ENCODE measurements around the gene AMOT.

Gene AMOT

DNA sequence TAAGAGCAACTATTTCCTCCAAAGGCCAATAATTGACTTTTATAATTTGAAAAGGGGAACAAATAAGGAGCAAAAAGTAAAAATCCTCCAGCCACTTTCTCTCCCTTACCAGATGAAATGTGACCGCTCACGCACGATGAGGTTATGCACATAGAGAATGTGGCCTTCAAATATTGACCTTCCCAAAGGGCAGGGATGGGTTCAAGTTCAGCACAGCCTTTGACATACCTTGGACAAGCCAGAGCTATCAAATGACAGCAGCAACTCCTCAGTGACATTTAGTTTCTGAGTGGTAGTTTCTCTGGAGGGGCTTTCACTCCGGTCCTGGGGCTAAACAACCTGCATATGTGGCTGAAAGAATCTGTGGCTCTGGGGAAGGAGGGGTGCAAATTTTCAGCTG is 50.7 kb downstream of the AMOT start:
- no peak for DNase-seq

DNA sequence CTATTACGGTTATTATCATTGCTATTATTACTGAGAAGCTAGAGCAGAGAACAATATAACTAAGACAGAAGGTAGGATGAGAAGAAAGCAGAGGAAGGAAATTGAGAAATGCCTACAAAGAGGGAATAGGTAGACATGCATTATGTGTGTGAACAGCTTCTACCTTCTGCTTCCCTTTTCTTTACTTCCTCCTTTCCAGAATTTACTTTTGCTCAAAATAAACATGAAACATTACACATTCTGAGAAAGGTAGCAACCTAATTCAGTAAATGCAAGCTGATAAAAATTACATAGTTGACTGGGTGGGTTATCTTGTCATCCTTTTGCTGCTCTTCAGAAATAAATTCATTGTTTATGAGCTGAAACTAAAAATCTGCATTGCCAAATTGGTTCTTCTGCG is 54.6 kb downstream of the AMOT start:
- DNase-seq = no peak

DNA sequence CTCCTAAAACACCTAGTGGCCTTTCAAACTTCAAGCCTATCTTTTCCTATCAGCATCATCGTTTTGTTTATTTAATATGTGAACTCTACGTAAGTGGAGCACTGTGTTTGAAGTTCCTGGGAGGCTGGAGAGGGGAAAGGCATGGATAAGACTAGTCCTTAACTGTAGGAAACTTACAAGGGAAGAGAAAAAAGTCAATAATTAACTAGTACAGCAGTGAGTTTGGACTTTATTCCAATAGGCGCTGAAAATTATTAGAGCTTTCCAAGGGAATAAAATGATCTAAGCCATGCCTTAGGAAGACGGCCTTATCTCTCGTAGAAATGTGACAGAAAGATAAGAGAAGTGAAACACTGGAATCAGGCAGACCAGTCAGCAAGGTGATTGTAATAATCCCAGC is 55.3 kb downstream of the AMOT start:
- DNase-seq = no peak

DNA sequence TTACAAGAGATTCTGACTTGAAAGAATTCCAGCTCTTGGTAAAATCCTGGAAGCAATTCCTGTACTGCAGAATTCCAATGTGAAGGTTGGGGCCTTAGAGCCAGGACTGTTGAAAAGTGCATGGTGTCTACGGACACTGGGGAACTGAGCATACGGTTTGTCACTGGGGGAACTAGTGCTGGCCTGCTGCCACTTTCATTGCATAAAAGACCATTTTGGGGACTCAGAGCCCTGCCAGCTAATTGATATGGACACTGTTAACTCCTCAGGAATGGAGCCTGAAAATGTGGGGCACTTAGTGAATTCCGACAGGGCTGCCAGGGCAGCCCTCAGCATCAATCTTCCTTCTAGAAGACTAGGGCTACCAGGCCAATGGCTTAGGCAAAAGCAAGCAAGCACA is 55.9 kb downstream of the AMOT start:
- no peak for DNase-seq

DNA sequence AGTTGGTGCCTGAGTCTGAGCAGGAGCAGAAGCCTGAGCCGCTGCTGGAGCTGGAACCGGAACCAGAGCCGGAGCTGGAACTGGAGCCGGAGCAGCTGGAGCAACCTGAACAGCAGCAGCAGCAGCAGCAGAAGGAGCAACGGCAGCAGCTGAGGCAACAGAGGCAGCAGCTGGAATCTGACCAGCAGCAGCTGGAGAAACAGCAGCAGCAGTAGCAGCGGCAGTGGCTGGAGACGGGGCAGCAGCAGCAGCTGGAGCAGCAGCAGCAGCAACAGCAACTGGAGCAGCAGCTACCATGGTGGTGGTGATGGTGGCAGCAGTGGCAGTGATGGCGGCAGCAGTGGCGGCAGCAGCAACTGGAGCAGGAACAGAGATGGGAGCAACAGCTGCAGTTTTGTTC is 61.5 kb downstream of the AMOT start:
- DNase-seq = no peak

DNA sequence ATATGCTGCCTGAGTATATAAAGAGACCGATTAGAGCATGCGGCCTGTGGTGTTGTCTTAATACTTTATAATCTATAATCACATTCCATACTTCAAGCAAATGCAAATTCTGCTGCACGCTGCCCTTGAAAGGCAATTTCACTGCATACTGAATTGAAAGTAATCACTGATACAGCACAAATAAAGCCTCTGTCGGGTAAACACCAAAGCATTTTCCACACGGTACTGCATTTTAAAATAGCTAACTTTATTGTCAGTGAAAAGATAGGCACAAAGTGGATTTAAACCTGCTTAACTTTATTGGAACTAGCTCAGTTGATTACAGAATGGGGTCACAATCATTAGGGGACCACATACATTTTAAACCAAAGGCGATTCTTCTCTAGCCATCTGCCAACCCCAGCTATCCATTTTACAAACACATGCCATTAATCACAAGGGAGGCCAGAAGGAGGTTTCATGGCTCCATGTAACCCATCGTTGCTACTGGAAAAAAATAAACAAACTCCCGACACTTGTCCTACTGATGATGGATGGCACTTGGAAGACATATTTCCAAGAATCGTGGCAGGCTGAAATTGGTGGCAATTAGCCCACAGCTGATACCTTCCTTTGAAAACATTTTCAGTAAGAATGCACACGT is 65.9 kb downstream of the AMOT start:
- DNase-seq = no peak

DNA sequence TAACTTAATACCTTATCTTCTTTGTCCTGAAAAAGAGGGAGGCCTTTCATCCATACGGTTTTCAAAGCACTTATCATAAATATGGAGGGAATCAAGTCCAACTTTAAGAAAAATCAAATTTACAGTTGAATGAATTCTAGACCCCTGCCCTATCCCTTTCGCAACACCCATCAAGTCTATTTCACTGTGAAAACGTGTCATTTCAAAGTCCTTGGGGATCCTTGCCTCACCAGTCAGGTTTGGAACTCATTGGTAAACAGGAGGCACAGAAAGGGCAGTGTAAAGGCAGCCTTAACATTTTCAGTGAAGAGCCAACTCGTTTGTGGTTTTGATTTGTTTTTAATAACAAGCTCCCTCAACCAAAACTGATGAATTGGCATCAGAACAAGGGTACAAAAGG is 66.5 kb downstream of the AMOT start:
- no peak for DNase-seq

DNA sequence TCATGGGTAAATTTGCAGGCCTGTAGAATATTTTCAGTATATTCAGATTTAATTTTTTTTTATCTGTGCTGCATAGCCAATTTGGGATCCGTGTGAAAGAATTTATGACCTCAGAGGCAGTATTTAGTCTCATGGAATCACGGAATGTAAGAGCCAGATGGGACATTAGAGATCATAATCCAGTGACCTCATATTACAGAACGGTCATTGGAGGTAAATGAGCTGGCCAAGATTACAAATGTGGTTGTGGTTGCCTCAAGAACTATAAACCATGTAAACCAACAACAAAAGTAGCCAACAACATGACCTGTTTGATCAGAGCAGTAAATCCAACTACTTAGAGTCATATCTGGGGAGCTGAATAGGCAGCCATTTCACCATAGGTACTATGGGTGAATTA is 71.6 kb downstream of the AMOT start:
- no peak for DNase-seq

DNA sequence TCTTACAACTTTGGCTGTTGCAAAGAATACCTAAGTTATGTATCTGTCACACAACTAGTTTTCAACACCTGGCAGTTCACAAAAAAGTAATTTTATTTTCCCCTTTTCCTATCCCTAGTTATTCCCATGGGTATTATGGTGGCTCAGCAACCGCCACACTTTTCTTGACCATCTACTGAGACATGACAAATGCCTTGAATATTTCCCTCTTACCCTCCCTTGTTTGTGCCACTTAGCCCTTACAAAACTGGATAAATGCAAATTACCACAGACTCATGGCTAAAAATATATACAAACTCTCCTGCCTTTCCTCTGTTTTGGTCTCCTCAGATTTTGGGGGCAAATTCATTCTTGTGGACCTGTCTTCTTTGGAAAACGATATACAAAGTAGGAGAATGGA is 72.1 kb downstream of the AMOT start:
- no peak for DNase-seq

DNA sequence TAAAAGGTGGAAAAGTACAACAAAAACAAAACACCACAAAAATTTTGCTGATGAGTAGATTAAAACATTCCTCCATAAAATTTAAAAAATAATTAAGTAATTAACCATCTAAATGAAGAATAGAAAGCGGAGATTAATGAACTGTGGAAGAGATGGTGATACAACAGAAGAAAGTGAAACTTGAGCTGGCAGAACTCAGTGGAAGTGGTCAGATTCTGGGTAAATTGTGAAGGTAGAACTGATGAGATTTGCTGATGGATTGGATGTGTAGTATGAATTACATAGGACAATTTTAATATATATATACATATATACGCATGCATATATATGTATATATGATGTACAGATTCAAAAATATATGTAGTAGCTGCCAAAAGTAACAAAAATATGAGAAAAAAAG is 73.9 kb downstream of the AMOT start:
- DNase-seq = no peak

DNA sequence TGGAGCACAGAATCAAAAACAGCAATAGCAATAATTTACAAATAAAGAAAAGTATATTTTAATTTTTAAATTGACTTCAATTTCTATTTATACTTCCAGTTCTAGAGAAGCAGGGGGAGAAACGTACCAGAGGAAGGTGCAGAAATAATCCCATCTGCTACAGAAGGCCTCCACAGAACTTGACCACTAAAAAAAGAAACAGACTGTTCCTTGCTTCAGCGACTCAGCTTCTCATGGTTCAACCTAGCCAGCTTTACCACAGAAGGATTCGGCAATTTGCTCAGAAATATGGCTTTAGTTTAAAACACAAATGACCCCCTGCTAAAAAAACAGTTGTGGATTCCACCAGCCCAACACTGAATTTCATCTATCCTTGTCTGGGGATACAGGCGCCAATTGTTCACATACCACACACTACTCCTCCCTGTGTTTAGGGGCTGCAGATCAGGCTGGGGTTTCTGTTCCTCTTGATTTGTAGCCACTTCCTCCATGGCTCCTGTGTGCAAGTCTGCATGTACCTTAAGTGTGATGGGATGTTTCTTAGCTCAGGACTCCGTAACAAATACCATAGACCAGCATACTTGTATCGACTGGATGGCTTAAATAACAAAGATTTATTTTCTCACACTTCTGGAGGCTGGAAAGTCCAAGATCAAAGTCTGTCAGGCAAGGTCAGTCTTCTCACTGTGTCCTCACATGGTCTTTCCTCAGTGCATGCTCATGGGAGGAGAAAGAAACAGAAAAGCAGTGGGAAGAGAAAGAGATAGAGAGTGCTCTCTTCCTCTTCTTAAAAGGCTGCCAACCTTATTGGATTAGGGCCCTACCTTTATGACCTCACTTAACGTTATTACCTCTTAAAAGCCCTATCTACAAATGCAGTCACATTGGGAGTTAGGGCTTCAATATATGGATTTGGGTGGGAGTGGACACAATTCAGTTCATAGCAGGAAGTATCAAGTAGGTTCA is 79.1 kb downstream of the AMOT start:
- DNase-seq = no peak

DNA sequence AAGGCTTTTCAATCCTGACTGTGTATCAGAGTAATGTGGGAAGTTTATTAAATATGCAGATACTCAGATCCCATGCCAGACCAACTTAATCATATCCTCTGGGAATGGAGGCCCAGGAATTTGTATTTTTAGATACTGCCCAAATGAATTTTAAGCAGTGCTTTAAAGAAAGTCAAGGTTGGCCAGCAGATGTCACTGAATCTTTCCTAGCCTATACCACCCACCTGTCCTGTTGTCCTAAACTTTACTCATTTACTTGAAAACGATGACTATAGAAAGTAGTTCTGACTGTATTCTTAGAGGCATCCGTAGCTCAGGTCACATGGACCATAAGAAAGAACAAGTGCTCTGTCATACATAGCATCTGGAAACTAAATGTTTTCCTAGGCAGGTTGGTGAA is 79.9 kb downstream of the AMOT start:
- no peak for DNase-seq

DNA sequence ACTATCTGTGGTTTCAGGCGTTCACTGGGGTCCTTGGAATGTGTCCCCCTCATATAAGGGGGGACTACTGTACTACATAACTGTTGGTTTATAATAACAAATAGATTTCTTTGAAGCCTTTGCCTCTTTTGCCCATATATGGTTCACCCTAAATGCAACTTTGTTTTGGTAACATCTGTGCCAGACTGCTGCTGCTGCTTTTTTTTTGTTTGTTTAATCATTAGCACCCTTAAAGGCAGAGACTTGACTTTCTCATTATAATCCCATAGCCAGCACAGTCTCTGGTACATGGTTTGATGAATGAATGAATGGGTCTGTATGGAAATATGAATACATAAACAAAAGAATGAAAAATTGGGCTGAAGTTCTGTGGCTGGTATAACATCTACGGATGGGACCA is 80.7 kb downstream of the AMOT start:
- DNase-seq = no peak

DNA sequence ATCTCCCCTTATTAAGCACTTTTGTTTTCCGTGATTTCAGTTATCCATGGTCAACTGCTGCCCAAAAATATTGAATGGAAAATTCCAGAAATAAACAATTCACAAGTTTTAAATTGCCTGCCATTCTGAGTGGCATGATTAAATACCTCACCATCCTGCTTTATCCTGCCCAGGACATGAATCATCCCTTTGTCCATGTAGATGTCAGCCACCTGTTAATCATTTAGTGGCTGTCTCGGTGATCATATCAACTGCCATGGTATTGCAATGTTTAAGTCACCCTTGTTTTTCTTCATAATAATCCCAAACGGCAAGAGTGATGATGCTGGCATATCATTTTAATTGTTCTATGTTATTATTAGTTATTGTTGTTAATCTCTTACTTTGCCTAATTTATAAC is 81.1 kb downstream of the AMOT start:
- DNase-seq = no peak

DNA sequence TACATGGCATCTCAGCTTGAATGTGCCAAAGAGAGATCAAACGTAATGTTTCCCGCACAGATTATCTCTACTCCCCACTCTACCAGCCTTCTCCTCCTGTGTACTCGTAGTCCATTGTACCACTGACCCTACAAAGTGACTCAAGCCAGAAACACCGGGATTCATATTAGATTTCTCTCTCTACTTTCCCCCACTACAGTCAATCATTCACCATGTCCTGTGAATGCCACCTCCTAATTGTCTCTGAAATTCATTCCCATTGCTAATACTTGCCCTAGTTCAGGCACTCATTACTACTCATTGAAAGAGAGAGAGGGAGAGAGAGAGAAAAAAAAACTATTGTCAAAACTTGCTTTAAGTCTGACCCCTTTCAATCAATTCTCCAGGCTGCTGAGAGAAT is 82.7 kb downstream of the AMOT start:
- no peak for DNase-seq

DNA sequence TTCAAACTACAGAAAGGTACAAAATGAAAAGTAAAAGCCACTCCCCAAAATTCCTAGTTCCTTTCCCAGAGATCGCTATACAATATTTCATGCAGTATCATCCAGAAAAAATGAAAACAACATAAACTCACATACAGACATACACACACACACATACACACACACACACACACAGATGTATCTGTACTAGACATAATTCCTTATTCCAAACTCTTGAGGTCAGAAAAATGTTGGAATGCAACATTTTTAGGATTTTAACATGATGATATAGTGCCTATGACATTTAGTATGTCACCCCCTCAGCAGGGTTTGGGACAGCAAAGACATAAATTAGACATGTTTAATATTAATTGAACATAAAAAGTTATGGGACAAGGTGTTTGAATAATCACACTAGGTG is 87.5 kb downstream of the AMOT start:
- DNase-seq = no peak

DNA sequence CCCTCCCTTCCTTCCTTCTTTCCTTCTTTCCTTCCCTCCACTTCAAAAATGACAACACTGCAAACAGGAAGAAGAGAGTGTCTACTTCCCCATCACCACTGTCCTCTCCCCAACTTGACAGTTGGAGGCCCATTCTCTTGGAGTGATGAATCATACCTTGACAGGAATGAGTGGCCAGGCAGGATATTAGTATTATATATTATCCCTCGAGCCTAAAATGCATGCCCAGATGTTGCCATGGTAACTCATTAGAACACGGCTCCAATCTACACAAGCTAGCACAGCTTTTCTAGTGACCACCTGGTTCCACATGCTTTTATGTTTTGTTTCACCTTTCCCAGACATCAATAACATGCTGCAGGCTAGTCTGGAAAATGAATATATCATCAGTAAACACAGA is 89.6 kb downstream of the AMOT start:
- no peak for DNase-seq

DNA sequence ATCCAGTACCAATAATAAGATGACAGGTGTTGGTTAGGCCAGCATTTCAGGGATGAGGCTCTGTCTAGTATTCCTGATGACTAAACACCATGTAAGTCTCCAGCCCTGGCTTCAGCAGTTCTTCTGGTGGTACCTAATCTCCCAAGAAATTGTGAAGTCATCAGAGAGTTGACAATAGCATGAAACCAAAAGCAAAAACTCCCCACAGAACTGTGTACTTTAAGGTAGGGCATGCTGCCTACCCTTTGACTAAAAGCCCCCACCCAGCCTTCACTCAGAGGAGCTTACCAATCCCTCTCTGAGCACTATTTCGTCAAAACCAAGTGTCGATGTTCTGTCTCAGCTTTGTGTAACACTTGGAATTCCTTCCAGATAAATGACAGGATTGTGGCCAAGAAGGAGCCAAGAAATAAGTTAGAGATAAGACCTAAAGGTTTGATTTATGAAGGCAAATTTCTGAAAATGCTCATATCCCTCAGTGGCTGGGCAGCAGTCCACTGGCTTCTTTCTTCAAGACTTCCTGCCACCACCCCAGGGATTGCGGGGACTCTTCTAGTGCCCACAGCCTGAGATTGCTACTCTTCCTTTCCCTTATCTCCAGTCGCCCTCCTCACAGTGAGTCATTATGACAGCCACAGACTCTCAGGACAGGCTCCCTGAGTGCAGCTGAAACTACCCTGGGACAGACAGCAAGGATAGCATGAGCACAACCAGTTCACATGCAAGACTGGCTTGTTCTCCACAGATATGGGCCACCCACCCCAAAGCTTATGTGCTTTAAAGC is 93.6 kb downstream of the AMOT start:
- no peak for DNase-seq

DNA sequence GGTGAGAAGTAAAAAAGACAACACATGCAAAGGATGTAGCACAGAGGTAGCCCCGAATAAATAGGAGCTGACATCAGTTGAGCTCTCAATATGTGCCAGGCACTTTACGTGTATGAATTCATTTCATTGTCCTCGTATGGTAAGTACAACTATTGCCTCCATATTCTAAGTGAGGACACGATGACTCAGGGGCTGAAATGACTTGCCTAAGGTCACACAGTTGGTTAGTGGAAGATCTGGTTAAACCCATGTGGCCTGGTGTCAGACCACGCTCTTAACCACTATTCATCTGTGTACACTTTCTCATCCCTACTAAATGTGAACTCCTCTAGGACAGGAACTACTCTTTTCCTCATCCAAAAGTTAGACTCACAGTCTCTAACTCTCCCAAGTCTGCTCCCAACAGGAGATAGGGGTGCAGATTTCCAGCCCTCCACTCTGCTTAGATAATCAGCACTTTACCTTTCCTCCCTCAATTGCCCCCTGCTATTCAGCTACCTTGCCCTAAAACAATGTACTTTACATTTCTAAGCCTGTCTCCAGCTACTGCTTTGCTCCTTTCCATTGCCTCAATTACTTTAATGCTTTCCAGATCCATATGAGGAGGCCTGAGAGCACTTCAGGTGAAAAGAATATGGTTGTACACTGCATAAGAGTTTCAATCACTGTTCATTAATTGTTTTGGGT is 102.1 kb downstream of the AMOT start:
- DNase-seq = no peak

DNA sequence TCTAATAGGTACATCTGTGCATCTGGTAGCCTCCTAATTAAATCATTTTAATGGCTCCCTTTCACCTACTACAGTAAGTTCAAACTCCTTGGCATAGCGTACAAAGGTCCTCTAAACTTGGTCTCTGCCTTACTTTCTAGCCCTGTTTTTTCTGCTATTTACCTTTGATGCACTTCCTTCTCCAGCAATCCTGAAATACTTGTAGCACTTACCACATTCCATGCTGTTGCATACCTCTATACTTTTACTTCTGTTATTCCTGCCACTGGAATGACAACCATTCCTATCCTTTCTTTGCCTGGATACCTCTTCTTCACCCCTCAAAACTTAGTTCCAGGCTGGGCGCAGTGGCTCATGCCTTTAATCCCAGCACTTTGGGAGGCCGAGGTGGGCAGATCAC is 104.3 kb downstream of the AMOT start:
- no peak for DNase-seq

DNA sequence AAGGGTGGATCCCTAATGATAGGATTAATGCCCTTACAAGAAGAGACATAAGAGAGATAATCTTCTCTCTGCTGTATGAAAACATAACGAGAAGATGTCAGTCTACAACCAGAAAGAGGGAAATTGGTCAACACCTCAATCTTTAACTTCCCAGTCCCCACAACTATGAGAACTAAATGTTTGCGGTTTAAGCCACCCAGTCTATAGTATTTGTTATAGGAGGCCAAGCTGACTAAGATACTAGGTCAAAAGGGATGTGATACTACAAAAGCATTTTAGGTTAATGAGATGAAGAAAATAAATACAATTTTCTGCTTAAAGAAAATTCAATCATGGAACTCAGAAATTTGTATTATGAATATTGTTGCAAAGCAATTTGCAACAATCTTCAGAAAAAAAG is 105.5 kb downstream of the AMOT start:
- DNase-seq = no peak

DNA sequence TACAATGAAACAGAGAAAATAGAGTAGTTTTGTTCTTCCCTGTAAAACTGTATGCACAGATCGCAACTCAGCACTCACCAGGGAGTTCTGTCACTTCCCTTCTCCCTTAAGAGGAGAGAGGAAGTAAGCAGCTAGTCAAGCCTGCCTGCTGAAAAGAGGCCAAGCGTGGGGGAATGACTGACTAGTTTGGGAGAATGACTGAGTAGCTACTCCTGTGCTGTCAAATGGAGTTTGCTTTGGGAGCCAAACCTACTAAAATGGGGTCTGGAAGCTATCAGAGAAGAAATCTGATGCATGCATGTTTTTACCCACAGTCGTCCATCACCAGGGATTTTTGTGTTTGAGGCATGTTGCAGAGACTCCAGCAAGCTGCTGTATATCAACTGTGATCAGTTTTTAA is 106.3 kb downstream of the AMOT start:
- no peak for DNase-seq

DNA sequence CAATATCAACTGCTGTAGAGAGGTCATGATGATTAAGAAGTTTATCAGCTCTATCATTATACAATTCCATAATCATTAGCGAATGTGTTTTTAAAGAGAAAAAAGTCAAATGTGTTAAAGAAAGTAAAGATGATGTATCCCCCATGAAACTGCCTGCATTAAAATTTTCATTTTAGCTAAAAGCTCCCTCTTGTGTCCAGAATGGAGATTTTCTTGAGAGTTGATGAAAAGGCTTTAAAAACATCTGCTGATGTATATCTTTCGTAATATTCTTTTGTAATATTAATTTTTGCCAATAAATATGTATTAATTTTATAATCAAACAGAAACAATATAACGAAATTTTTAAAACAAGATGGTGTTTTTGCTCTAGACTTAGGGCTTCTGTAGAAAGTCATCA is 108.8 kb downstream of the AMOT start:
- no peak for DNase-seq

All from SW 1271 (cell line).